Esophagus squamous epithelium (tissue), 5 donors: ENCODE data around the gene HOXD8. TPM values are rescaled to one million over a fixed set of nuclear protein-coding genes. Genes with fewer than 3 reads are reported as not detected.

Source experiments
- DNase-seq: peaks from one replicate; lab custom pipeline; 2025; lab: John Stamatoyannopoulos, UW
- H3K27ac ChIP-seq, 4 donors: fragments of 200-600 bp; sonication (generic); one replicate each; pipeline ENCODE4 v1.5.1; 2016 to 2019; ENCODE audit warnings: mild to moderate bottlenecking in 1 of 4
- H3K27me3 ChIP-seq, 4 donors: fragments of 200-600 bp; sonication (generic); 1 replicate in 3 of 4; 2 replicates in 1 of 4; pipeline versions ENCODE4 v1.5.1 to v1.6.0; 2017 to 2021; ENCODE audit warnings: antibody characterized with exemption in 1 of 4
- H3K36me3 ChIP-seq, 3 donors: fragments of 200-600 bp; sonication (generic); one replicate each; pipeline ENCODE4 v1.5.1; 2016 to 2019
- H3K4me1 ChIP-seq, 3 donors: fragments of 200-600 bp; sonication (generic); one replicate each; pipeline ENCODE4 v1.5.1; 2017 to 2019
- H3K4me3 ChIP-seq, 4 donors: fragments of 200-600 bp; sonication (generic); 1 replicate in 3 of 4; 2 replicates in 1 of 4; pipeline ENCODE4 v1.5.1; 2016 to 2019; ENCODE audit warnings: mild to moderate bottlenecking in 2 of 4, moderate library complexity in 1 of 4
- H3K9me3 ChIP-seq, 3 donors: fragments of 200-600 bp; sonication (generic); one replicate each; pipeline ENCODE4 v1.5.1; 2016 to 2019
- CTCF ChIP-seq, 6 experiments: fragments of 450-650 bp in 4 of 6; fragments of 200-600 bp in 2 of 6; sonication (generic) in 2 of 6; IDR thresholded peaks; one replicate each; pipeline ENCODE4 v1.5.1; 2016 to 2019; ENCODE audit warnings: antibody characterized with exemption in 6 of 6, mild to moderate bottlenecking in 4 of 6, moderate library complexity in 4 of 6
- POLR2A ChIP-seq, 4 donors: fragments of 450-650 bp; IDR thresholded peaks; one replicate each; pipeline ENCODE4 v1.6.1; 2017; ENCODE audit warnings: antibody characterized with exemption in 4 of 4, mild to moderate bottlenecking in 4 of 4, moderate library complexity in 3 of 4
- WGBS, 2 donors: methylation state at CpG; one replicate each; pipeline ENCODE4 v1.1.5; 2018; 5-methylcytosine and 5-hydroxymethylcytosine counted together
- intact Hi-C: fragments of 100-400 bp; cut with DNase I; formaldehyde crosslinking; loops from one replicate; pipeline ENCODE4 v1.15.0; 2022
- total RNA-seq, 4 donors: library from RNA; depleted of rRNA; stranded (reverse); fragments of >200 nt; gene quantifications; one replicate each; pipeline ENCODE4 v1.1.0, GENCODE V29; 2016
- donor health status: DM: yes; HTN: yes; CAD: no.

HOXD8 gene
- total RNA-seq, 4 donors from 2014 or later = 1.2 to 4.6 (median 1.2) TPM; not detected in 1

- H3K27me3 ChIP-seq = peaks cover 41 to 100% (median 81%) of the 10 kb centered on the region in 4 donors
- no peaks in the 10 kb centered on the region for H3K9me3 ChIP-seq
- TF ChIP-seq CTCF (IDR thresholded peaks at IDR 0.05) = no peak
- no peak for TF ChIP-seq POLR2A (IDR thresholded peaks at IDR 0.05)
- intact Hi-C loops = no loop called here
- WGBS, 2 donors = 5 to 15% methylated on average over 12 to 13 of the region's 22 CpGs
- peaks cover 21 to 69% (median 21%) of the 10 kb centered on the region in 3 donors for H3K4me1 ChIP-seq
- no peak for DNase-seq
- H3K27ac ChIP-seq = no peak overlapping the region
- H3K36me3 ChIP-seq = no peaks in the 10 kb centered on the region
- no peak overlapping the region for H3K4me3 ChIP-seq
Measured at GRCh38 chr2:176161825-176162626, 32.5 kb downstream of the HOXD8 start.

- Histone ChIP-seq H3K9me3 (no peaks in the 10 kb centered on the region), H3K27ac (no peak overlapping the region), H3K4me3 (no peak overlapping the region), H3K4me1 (peaks cover 15 to 59% (median 21%) of the 10 kb centered on the region in 3 donors), H3K36me3 (no peaks in the 10 kb centered on the region), H3K27me3 (peaks cover 41 to 100% (median 70%) of the 10 kb centered on the region in 4 donors)
- no peak for DNase-seq
- WGBS, 2 donors = 5 to 22% methylated on average over 12 to 14 of the region's 29 CpGs
- TF ChIP-seq CTCF (IDR thresholded peaks at IDR 0.05) (no peak), POLR2A (IDR thresholded peaks at IDR 0.05) (no peak)
- intact Hi-C loops = no loop called here
Measured at GRCh38 chr2:176162911-176163671, 33.6 kb downstream of the HOXD8 start.

GRCh38 chr2:176163672-176164056 lies 34.2 kb downstream of the HOXD8 start:
- DNase-seq = no peak
- intact Hi-C loops = no loop called here
- no peak overlapping the region for H3K4me3 ChIP-seq
- TF ChIP-seq CTCF (IDR thresholded peaks at IDR 0.05) (no peak), POLR2A (IDR thresholded peaks at IDR 0.05) (no peak)
- H3K9me3 ChIP-seq = no peaks in the 10 kb centered on the region
- peaks cover 15 to 53% (median 21%) of the 10 kb centered on the region in 3 donors for H3K4me1 ChIP-seq
- no peaks in the 10 kb centered on the region for H3K36me3 ChIP-seq
- H3K27me3 ChIP-seq = peaks cover 41 to 100% (median 65%) of the 10 kb centered on the region in 4 donors
- 14 to 17% methylated on average over 6 to 8 of the region's 12 CpGs for WGBS, 2 donors
- H3K27ac ChIP-seq = no peak overlapping the region

- peak overlapping the region in 1 of 4 donors; percentile 12 for H3K4me3 ChIP-seq
- H3K9me3 ChIP-seq = no peaks in the 10 kb centered on the region
- DNase-seq = no peak
- H3K27me3 ChIP-seq = peaks cover 38 to 100% (median 59%) of the 10 kb centered on the region in 4 donors
- H3K36me3 ChIP-seq = no peaks in the 10 kb centered on the region
- intact Hi-C loops = no loop called here
- whole genome bisulfite sequencing, 2 donors = 26 to 29% methylated on average over 13 of the region's 13 CpGs
- no peak overlapping the region for H3K27ac ChIP-seq
- H3K4me1 ChIP-seq = peaks cover 12 to 48% (median 16%) of the 10 kb centered on the region in 3 donors
- no peak for TF ChIP-seq POLR2A (IDR thresholded peaks at IDR 0.05)
- TF ChIP-seq CTCF (IDR thresholded peaks at IDR 0.05) = no peak
Measured at GRCh38 chr2:176164201-176164600, 34.7 kb downstream of the HOXD8 start.
